Heart right ventricle (tissue), 16 donors: Measurements from ENCODE around the gene EXOSC3. TPM values are rescaled to one million over a fixed set of nuclear protein-coding genes. Genes with fewer than 3 reads are reported as not detected.

ENCODE experiments used
- ATAC-seq, 8 donors: fragments of 200-7000 bp; cut with Tn5 transposase; one replicate each; pipeline ENCODE4 v1.9.1; 2020; ENCODE audit warnings: mild to moderate bottlenecking in 8 of 8, moderate library complexity in 8 of 8, moderate number of reproducible peaks in 1 of 8
- DNase-seq, 2 donors: peaks; one replicate each; pipeline ENCODE4 v3.0.0-alpha.2; 2020
- H3K27ac ChIP-seq, 10 donors: fragments of 200-600 bp; sonication (generic) in 2 of 10; one replicate each; pipeline versions ENCODE4 v1.5.0 to v1.8.0; 2020 to 2022; ENCODE audit warnings: mild to moderate bottlenecking in 3 of 10
- H3K27me3 ChIP-seq, 7 donors: fragments of 200-600 bp; one replicate each; pipeline ENCODE4 v1.8.0; 2021 to 2022; ENCODE audit warnings: mild to moderate bottlenecking in 2 of 7
- H3K36me3 ChIP-seq, 9 donors: fragments of 200-600 bp; sonication (generic) in 1 of 9; one replicate each; pipeline versions ENCODE4 v1.5.0 to v1.8.0; 2020 to 2022; ENCODE audit warnings: mild to moderate bottlenecking in 2 of 9
- H3K4me1 ChIP-seq, 9 donors: fragments of 200-600 bp; sonication (generic) in 1 of 9; one replicate each; pipeline versions ENCODE4 v1.5.0 to v1.8.0; 2020 to 2022; ENCODE audit warnings: mild to moderate bottlenecking in 4 of 9
- H3K4me3 ChIP-seq, 10 donors: fragments of 200-600 bp; sonication (generic) in 2 of 10; one replicate each; pipeline versions ENCODE4 v1.5.0 to v1.8.0; 2020 to 2022; ENCODE audit warnings: mild to moderate bottlenecking in 7 of 10, moderate library complexity in 2 of 10
- H3K9me3 ChIP-seq, 11 donors: fragments of 200-600 bp in 10 of 11; sonication (generic) in 2 of 11; one replicate each; pipeline versions ENCODE4 v1.5.0 to v1.8.0; 2013 to 2022; ENCODE audit warnings: mild to moderate bottlenecking in 2 of 11, control low read depth in 1 of 11, moderate library complexity in 1 of 11
- WGBS, 2 donors: extraction: QIAGEN DNeasy Blood & Tissue Kit; methylation state at CpG; one replicate each; pipeline ENCODE4 v1.1.7; 2013; ENCODE audit warnings: inconsistent platforms in 1 of 2; 5-methylcytosine and 5-hydroxymethylcytosine counted together
- intact Hi-C, 10 donors: fragments of 100-400 bp; cut with DNase I; formaldehyde crosslinking; loops; one replicate each; pipeline versions ENCODE4 v1.11.1 to v1.14.2; 2022
- polyA plus RNA-seq, 2 donors: library from polyadenylated mRNA; stranded (reverse); fragments of 200-250 nt; gene quantifications; one replicate each; pipeline ENCODE4 v1.2.3, GENCODE V29; 2013
- total RNA-seq, 10 donors: library from RNA; stranded (reverse); fragmentation: NEBNext Ultra II Directional in 3 of 10; extraction: Animal tissue kit (Norgen Biotek cat#: 25700) in 3 of 10; gene quantifications; one replicate each; pipeline versions ENCODE4 v1.2.1 to v1.2.4, GENCODE V29; 2021 to 2023
- TF ChIP-seq, protein P1 (sequence below), 9 donors: fragments of 200-600 bp; sonication (generic) in 2 of 9; IDR thresholded peaks; one replicate each; pipeline versions ENCODE4 v1.5.0 to v1.8.0; 2021 to 2022; ENCODE audit warnings: antibody characterized with exemption in 9 of 9, mild to moderate bottlenecking in 5 of 9, moderate library complexity in 1 of 9
- donor health status: Arrhythmogenic right ventricular cardiomyopathy.
- donor health status: ischemic (EF 13 %, LVEDD 7.1; RV severe dilation, severe dysfunction).
- donor health status: healthy with polysubstance abuse.
- donor health status: DM: no; HTN: yes; CAD: no.
- donor health status: DM: no; HTN: no; CAD: no.
- donor health status: ischemic (EF 25% LVEDD 6.9; RV normal size, moderate dysfunction).
- donor health status: ischemic (EF 25% LVEDD 5.7; RV mildly dilated, moderate dysfunction).
- donor health status: healthy.
- donor health status: DM: yes; HTN: yes; CAD: no.
- donor health status: Ischemic cardiomyopathy.
- donor health status: ischemic (EF 35%, LVEDD 5.7; RV mildly dilated, moderate dysfunction).
- donor health status: nonischemic (EF 11% LVEDD 7.7; RV severe dilation, severe dysfunction).
- donor health status: DM: yes; HTN: yes; CAD: no.
- donor health status: PGD.
- donor health status: ischemic (EF 29% LVEDD 5.4; RV normal size, mild dysfunction).
- donor health status: nonischemic (EF 23%, LVEDD 6.1; RV moderate dilation, normal function).

EXOSC3 gene
- total and polyA plus RNA-seq, 12 donors: 7.3 to 20.2 (median 12.8) TPM

DNA sequence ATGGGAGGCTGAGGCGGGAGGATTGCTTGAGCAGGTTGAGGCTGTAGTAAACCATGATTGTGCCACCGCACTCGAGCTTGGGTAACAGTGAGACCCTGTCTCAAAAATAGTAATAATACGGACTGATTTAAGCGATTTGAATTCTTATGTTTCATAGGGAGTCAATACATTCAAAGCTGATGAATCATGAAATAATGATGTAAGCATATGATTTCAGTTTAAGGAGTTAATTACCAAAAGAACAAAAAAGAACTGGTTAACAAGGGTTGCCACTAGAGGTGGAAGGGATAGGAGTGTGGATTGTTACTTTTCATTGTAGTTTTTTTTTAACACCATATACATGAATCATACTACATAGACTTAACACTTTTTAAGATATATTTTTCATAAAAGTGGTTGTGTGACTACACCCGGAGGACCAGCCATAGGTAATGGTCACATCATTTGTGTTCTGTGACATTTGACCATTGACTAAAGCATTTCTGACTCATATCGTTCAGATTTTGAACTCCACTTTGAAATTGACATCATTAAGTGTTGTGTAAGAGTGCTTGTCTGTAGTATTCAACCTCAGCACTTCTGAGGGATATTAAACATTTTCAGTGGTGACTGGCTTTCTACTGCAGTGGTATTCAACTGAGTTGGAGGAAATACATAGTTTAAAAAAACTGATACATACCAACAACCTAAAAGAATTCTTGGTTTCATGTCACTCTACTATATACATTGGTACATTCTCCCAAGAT is 24.3 kb downstream of the EXOSC3 start:
- Histone ChIP-seq H3K4me3 (no peak overlapping the region), H3K27ac (no peak overlapping the region), H3K9me3 (no peaks in the 10 kb centered on the region), H3K36me3 (peaks cover 0 to 38% (median 5%) of the 10 kb centered on the region in 9 donors), H3K27me3 (no peaks in the 10 kb centered on the region), H3K4me1 (no peaks in the 10 kb centered on the region)
- 90 to 91% methylated on average over 7 of the region's 7 CpGs for WGBS, 2 donors
- intact Hi-C loops: no loop called here
- TF ChIP-seq, protein P1, sequence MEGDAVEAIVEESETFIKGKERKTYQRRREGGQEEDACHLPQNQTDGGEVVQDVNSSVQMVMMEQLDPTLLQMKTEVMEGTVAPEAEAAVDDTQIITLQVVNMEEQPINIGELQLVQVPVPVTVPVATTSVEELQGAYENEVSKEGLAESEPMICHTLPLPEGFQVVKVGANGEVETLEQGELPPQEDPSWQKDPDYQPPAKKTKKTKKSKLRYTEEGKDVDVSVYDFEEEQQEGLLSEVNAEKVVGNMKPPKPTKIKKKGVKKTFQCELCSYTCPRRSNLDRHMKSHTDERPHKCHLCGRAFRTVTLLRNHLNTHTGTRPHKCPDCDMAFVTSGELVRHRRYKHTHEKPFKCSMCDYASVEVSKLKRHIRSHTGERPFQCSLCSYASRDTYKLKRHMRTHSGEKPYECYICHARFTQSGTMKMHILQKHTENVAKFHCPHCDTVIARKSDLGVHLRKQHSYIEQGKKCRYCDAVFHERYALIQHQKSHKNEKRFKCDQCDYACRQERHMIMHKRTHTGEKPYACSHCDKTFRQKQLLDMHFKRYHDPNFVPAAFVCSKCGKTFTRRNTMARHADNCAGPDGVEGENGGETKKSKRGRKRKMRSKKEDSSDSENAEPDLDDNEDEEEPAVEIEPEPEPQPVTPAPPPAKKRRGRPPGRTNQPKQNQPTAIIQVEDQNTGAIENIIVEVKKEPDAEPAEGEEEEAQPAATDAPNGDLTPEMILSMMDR (IDR thresholded peaks at IDR 0.05): no peak
- DNase-seq: no peak
- no peak for ATAC-seq

DNA sequence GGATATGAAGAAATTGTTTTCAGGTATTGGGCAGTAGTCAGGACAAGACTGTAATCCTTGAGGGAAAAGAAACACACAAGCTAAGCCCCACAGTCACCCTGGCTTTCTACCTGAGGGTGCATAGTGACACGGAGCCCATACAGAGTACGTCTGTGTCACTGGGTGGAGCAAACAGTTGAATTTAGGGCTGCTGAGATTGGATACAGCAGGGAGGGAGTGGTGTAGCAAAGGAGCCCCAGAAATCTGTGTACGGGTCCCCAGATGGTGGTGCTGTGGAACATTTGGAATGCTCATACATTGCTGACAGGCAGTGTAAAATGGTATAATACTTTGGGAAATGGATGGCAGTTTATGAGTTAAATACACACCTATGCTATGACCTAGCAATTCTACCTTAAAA is 26.1 kb downstream of the EXOSC3 start:
- peaks cover 0 to 11% (median 9%) of the 10 kb centered on the region in 9 donors for H3K4me1 ChIP-seq
- ATAC-seq (no peak), DNase-seq (no peak)
- H3K27ac ChIP-seq: no peak overlapping the region
- intact Hi-C loops: loop anchor here in 4 of 10 donors (10.0 kb wide), 3 partner anchors 46 to 636 kb away; partner anchors contain the start of genes DCAF10 (in 2 of the 4) and ALDH1B1 (in 1 of the 4)
- WGBS, 2 donors: 78 to 79% methylated on average over 3 of the region's 3 CpGs
- no peaks in the 10 kb centered on the region for H3K9me3 ChIP-seq
- H3K27me3 ChIP-seq: no peaks in the 10 kb centered on the region
- TF ChIP-seq, protein P1 (IDR thresholded peaks at IDR 0.05): no peak
- H3K36me3 ChIP-seq: peaks cover 0 to 22% (median 0%) of the 10 kb centered on the region in 9 donors
- no peak overlapping the region for H3K4me3 ChIP-seq

DNA sequence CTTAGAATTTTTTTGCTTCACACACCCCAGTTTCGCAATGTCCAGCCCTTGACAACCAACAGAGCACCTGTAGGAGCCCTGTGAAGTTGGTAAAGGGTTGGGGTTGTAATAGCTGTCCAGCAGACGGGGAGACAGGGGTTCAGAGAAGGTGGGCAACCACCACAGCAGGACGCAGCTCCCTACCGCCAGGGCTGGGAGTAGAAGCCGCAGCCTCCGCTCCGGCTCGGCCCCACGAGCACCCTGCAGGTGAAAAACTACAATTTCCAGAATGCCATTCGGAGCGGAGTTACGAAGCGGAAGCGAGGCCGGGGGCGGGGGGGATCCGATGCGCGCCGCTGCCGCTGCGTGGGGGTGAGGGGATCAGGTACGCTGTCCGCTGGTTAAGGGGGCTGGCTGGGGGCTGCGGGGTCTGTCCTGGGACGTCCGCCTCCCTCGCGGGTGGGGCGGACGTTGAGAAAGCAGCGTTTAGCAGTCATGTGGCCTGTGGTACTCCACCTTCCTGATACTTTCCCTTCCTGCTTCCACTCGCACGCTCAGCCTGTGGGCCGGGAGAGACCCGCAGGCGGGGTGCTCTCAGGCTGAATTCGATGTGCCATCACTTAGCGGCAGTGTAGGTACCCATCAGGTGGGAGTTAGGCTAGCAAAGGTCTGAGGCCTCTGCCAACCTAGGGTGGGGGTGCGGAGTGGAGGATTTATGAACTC is 31.2 kb downstream of the EXOSC3 start, which contains the start of gene TRMT10B:
Gene TRMT10B (plus strand): TSS at position 317 of the 702 bp plus-strand sequence. CDS start 8,127 bp downstream, outside the sequence.
- intact Hi-C loops: loop anchor here in 5 of 10 donors (5.0 to 10.0 kb wide), 5 partner anchors 49 to 641 kb away; partner anchors contain the start of genes DCAF10 (in 3 of the 5), ALDH1B1 (in 1 of the 5) and SLC25A51 (in 1 of the 5)
- TF ChIP-seq, protein P1 (IDR thresholded peaks at IDR 0.05): no peak

More for the DNA sequence above, 31.2 kb downstream of the EXOSC3 start, which contains the start of gene TRMT10B:
- Histone ChIP-seq H3K27ac (peak within 1 kb of the TSS in 9 of 10 donors; percentile 51 to 90 (median 84)), H3K9me3 (no peaks in the 10 kb centered on the region), H3K4me3 (peak within 1 kb of the TSS; percentile 45 to 95 (median 72)), H3K27me3 (no peaks in the 10 kb centered on the region), H3K36me3 (peaks cover 0 to 8% (median 0%) of the 10 kb centered on the region in 9 donors), H3K4me1 (peaks cover 0 to 14% (median 9%) of the 10 kb centered on the region in 9 donors)
- DNase-seq (peak; percentile 68 to 71), ATAC-seq (peak; percentile 93 to 97 (median 96))
- WGBS, 2 donors: 3 to 4% methylated on average over 40 of the region's 40 CpGs
